ENCODE data around the gene BCL2L13. TPM values are rescaled to one million over a fixed set of nuclear protein-coding genes. Genes with fewer than 3 reads are reported as not detected.

Gene BCL2L13
- total RNA-seq = 36.9 and 38.7 TPM in 2 replicates

GRCh38 chr22:17638432-17639246, at the start of gene BCL2L13:
TSS of gene BCL2L13 (plus strand) at chr22:17638757. CDS start at chr22:17655712, 16,955 bp downstream.

GRCh38 chr22:17628406-17629172, 10.0 kb upstream of the BCL2L13 start, which contains the start of gene ATP6V1E1:
TSS of gene ATP6V1E1 (minus strand) at chr22:17628749. CDS start at chr22:17628635, 114 bp downstream.

GRCh38 chr22:17774206-17774925, 135.8 kb downstream of the BCL2L13 start, which contains the start of gene BID:
TSS of gene BID (minus strand) at chr22:17774469. CDS start at chr22:17750116, 24,353 bp downstream.

Other genes with a start within 250 kb of the BCL2L13 start
- 0.15 and 0.17 TPM in 2 replicates for gene SLC25A18, start 75.3 kb upstream of the BCL2L13 start, total RNA-seq
- gene ATP6V1E1, start 10.0 kb upstream of the BCL2L13 start, total RNA-seq = 95.6 and 109 TPM in 2 replicates
- gene BID, start 135.7 kb downstream of the BCL2L13 start, total RNA-seq = 28.5 and 41.7 TPM in 2 replicates

Data from bronchus fibroblast of lung (primary cell).